ENCODE results near the gene MICB. TPM values are rescaled to one million over a fixed set of nuclear protein-coding genes. Genes with fewer than 3 reads are reported as not detected.
"Not testable (repeated sequence)": the region's sequence is repeated elsewhere in the genome, so short reads cannot be mapped to it uniquely, and the experiment has no call there.

The MICB gene
- total and polyA plus RNA-seq, 2 donors (not counting 1 experiment from before 2014, with no cell fraction given), result 24.2 to 30.9 TPM

DNA sequence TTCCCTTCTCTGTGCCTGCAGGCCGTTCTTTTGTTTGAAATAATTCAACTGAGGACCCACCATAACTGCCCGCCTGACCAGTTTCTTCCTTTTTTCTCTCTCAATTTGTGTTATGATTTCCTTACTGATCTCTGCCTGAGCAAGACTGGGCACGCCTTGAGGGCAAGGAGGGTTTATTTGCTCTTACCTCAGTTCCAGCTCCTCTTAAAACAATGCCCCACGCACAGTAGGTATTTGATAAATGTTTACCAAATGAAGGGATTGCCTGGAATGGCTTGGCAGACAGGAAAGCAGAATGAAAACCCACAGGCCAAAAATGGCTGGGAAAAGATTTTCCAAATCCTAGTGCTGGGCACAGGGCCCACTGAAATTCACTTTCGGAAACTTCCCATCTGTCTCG lies 10.3 kb upstream of the MICB start:
- H3K36me3 ChIP-seq (replicated peaks in 1 of 2; ENCODE audit: control extremely low read depth in 1 of 2, control insufficient read depth in 1 of 2, extremely low read depth in 1 of 2, insufficient read depth in 2 of 2, low read length in 1 of 2); intact Hi-C loops (cut with micrococcal nuclease); H3K4me2 ChIP-seq (replicated peaks; ENCODE audit: low read depth, low read length, poor library complexity, severe bottlenecking); DNase-seq; H4K20me1 ChIP-seq (ENCODE audit: control insufficient read depth, insufficient read depth, low read length, poor library complexity, severe bottlenecking); ATAC-seq (ENCODE audit: low read depth); H3K4me3 ChIP-seq (ENCODE audit: control extremely low read depth in 1 of 5, extremely low read depth in 1 of 5, insufficient read depth in 1 of 5, low read depth in 2 of 5, low read length in 4 of 5); H3K27me3 Mint-ChIP-seq; POLR2A ChIA-PET; H2AFZ ChIP-seq (ENCODE audit: insufficient read depth, low read depth, low read length, poor library complexity, severe bottlenecking); H3K9me3 Mint-ChIP-seq (ENCODE audit: insufficient read depth); H3K27ac ChIP-seq (ENCODE audit: low read length in 2 of 2); H3K9me3 ChIP-seq (ENCODE audit: control extremely low read depth in 1 of 3, control insufficient read depth in 2 of 3, insufficient read depth in 1 of 3, low read length in 2 of 3); H3K9ac ChIP-seq (ENCODE audit: low read length); H3K27ac Mint-ChIP-seq; H3K27me3 ChIP-seq (replicated peaks in 1 of 4; ENCODE audit: control extremely low read depth in 1 of 4, control insufficient read depth in 3 of 4, insufficient read depth in 4 of 4, low read length in 3 of 4); H3K4me3 Mint-ChIP-seq: not testable (repeated sequence)
- peaks cover 12% of the 10 kb centered on the region for H3K4me1 Mint-ChIP-seq
- Histone ChIP-seq H3K79me2 (ENCODE audit: control insufficient read depth, insufficient read depth, low read length) (peaks cover 34% of the 10 kb centered on the region), H3K4me1 (ENCODE audit: control insufficient read depth in 2 of 2, insufficient read depth in 2 of 2, low read length in 2 of 2) (peaks cover 8 to 12% of the 10 kb centered on the region in 2 donors)
- CTCF ChIA-PET, result interaction anchor here (1.2 kb wide), 1 partner anchor 97 kb away, joined by 4 read pairs; no protein-coding TSS in a partner anchor
- whole genome bisulfite sequencing (ENCODE audit: insufficient coverage), result 100% methylated on average over 3 of the region's 6 CpGs

DNA sequence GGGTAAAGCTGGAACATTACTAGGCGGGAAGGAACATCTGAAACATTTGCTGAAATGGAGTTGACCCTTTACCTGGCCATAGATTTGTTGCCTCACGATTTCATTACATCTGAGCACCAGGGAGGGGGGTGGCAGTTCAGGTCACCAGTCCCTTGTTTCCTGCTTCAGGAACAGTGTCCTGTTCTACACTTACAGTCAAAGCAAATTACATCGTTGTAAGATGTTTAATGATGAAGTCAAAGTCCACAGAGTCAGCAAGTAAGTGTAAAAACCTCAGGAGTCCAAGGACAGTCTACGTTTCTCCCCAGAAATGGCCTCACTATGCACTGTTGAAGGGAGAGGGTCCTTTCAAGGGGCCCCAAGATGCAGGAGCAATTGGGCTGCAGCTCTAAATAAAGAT lies 8.9 kb upstream of the MICB start:
- Mint-ChIP-seq H3K4me1 (peaks cover 17% of the 10 kb centered on the region), H3K9me3 (ENCODE audit: insufficient read depth) (no peaks in the 10 kb centered on the region), H3K4me3 (no peak overlapping the region), H3K27me3 (no peaks in the 10 kb centered on the region), H3K27ac (no peak overlapping the region)
- no peak overlapping the region for H3K4me2 ChIP-seq (replicated peaks; ENCODE audit: low read depth, low read length, poor library complexity, severe bottlenecking)
- H2AFZ ChIP-seq (ENCODE audit: insufficient read depth, low read depth, low read length, poor library complexity, severe bottlenecking), result no peak overlapping the region
- H3K27ac ChIP-seq (ENCODE audit: low read length in 2 of 2), result no peak overlapping the region
- intact Hi-C loops (cut with micrococcal nuclease), result no loop called here
- H4K20me1 ChIP-seq (ENCODE audit: control insufficient read depth, insufficient read depth, low read length, poor library complexity, severe bottlenecking), result peaks cover 10% of the 10 kb centered on the region
- CTCF ChIA-PET, result interaction anchor here (1.1 to 1.3 kb wide), 3 partner anchors 47 to 91 kb away, joined by 3 to 5 read pairs (median 3); no protein-coding TSS in a partner anchor
- ATAC-seq (ENCODE audit: low read depth), result no peak
- no peak overlapping the region for H3K9ac ChIP-seq (ENCODE audit: low read length)
- H3K9me3 ChIP-seq (ENCODE audit: control extremely low read depth in 1 of 3, control insufficient read depth in 2 of 3, insufficient read depth in 1 of 3, low read length in 2 of 3), result no peaks in the 10 kb centered on the region
- 100% methylated on average over 1 of the region's 4 CpGs for WGBS (ENCODE audit: insufficient coverage)
- no peaks in the 10 kb centered on the region for H3K36me3 ChIP-seq (replicated peaks in 1 of 2; ENCODE audit: control extremely low read depth in 1 of 2, control insufficient read depth in 1 of 2, extremely low read depth in 1 of 2, insufficient read depth in 2 of 2, low read length in 1 of 2)
- no peak overlapping the region for H3K4me3 ChIP-seq (ENCODE audit: control extremely low read depth in 1 of 5, extremely low read depth in 1 of 5, insufficient read depth in 1 of 5, low read depth in 2 of 5, low read length in 4 of 5)
- H3K27me3 ChIP-seq (replicated peaks in 1 of 4; ENCODE audit: control extremely low read depth in 1 of 4, control insufficient read depth in 3 of 4, insufficient read depth in 4 of 4, low read length in 3 of 4), result no peaks in the 10 kb centered on the region
- H3K4me1 ChIP-seq (ENCODE audit: control insufficient read depth in 2 of 2, insufficient read depth in 2 of 2, low read length in 2 of 2), result peaks cover 14 to 20% of the 10 kb centered on the region in 2 donors
- TF ChIP-seq EZH2 (IDR thresholded peaks at IDR 0.05; ENCODE audit: borderline replicate concordance, insufficient read depth, low read depth, low read length, poor library complexity, severe bottlenecking), result no peak
- TF ChIP-seq, protein P1, sequence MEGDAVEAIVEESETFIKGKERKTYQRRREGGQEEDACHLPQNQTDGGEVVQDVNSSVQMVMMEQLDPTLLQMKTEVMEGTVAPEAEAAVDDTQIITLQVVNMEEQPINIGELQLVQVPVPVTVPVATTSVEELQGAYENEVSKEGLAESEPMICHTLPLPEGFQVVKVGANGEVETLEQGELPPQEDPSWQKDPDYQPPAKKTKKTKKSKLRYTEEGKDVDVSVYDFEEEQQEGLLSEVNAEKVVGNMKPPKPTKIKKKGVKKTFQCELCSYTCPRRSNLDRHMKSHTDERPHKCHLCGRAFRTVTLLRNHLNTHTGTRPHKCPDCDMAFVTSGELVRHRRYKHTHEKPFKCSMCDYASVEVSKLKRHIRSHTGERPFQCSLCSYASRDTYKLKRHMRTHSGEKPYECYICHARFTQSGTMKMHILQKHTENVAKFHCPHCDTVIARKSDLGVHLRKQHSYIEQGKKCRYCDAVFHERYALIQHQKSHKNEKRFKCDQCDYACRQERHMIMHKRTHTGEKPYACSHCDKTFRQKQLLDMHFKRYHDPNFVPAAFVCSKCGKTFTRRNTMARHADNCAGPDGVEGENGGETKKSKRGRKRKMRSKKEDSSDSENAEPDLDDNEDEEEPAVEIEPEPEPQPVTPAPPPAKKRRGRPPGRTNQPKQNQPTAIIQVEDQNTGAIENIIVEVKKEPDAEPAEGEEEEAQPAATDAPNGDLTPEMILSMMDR (IDR thresholded peaks at IDR 0.05), result no peak
- H3K79me2 ChIP-seq (ENCODE audit: control insufficient read depth, insufficient read depth, low read length), result peaks cover 48% of the 10 kb centered on the region
- no peak for DNase-seq
- POLR2A ChIA-PET, result no interaction called here
